SIG-M5 treated with dmso at 0.1 percent for 504 hours (cell line): ENCODE measurements around the gene NIPAL3.

ENCODE experiments used
- DNase-seq: peaks from one replicate; lab custom pipeline; 2025; ENCODE audit not compliant: unreplicated experiment; lab: John Stamatoyannopoulos, UW

The NIPAL3 gene

DNA sequence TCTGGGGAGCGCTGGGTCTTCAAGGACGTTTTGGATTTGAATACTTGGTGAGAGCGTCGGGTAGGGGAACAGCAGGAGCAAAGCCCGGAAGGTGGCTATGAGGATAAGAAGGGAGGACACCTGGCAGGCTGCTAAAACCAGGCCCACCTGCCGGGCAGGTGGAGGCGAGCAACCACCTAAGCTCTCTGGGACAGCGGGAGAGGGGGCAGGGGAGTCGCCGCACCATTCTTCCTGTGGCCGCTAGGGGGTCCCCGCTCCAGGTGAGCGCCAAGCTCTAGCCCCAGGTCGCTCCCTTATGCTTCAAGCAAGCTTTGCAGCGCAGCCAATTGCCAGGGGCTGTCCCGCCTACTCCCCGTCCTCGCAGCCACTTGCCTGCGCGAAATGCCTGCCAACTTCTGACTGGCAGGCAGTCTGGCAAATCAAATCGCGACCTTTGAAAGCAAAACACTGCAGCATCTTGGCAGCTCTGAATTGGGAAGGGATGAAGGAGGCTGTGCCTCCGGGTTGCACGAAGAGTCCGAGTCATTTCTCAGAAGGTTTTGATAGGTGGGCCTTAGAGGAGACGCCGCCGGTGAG is at the start of gene NIPAL3:
Gene NIPAL3 (plus strand): TSS at position 469 of the 576 bp plus-strand sequence. CDS start 3,746 bp downstream, outside the sequence.
- DNase-seq, result peak; percentile 94

DNA sequence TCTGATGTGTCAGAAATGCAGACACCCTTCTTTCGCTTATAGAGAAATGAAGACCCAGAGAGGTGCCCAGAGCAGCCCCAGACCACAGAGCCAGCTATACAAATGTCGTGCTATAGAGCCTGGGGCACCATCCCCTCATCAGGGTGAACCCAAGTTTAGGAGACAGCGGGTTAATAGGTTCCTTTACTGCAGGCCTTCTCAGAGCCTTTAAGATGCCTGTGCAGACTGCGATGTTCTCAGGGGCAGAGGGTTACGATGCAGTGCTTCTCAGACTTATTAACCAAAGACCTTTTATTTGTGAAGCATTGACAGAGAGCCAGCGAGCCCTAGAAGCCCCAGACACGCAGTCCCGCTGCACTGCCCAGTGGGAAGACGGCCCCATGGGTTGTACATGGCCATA is 48.9 kb upstream of the NIPAL3 start:
- no peak for DNase-seq

- DNase-seq, result no peak
These were observed 46.4 kb upstream of the NIPAL3 start for GRCh38 chr1:24369199-24369598.

- no peak for DNase-seq
These were observed 45.8 kb upstream of the NIPAL3 start for GRCh38 chr1:24369801-24370200.

GRCh38 chr1:24373044-24373443 is 42.6 kb upstream of the NIPAL3 start:
- DNase-seq, result no peak

DNA sequence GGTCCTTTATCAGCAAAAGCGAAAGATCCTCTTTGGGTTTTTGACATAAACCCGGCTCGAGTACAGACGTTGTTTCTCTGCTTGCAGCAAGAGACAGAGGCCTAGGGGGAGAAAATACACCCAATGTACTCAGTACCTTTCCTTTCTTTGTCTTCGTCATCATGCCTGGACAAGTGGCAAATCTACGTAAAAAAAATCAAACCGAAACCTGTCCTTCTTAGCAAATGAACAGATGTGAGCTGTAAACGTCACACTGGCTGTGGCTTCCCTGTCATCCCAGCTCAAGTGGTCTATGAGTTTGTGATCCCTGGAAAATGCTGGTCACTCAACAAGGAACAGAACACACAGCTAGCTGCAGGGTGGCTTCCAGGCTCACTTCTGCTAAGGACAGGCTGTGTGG is 41.9 kb upstream of the NIPAL3 start:
- no peak for DNase-seq

- peak; percentile 56 for DNase-seq
These were observed 40.5 kb upstream of the NIPAL3 start for GRCh38 chr1:24374891-24375786.

DNA sequence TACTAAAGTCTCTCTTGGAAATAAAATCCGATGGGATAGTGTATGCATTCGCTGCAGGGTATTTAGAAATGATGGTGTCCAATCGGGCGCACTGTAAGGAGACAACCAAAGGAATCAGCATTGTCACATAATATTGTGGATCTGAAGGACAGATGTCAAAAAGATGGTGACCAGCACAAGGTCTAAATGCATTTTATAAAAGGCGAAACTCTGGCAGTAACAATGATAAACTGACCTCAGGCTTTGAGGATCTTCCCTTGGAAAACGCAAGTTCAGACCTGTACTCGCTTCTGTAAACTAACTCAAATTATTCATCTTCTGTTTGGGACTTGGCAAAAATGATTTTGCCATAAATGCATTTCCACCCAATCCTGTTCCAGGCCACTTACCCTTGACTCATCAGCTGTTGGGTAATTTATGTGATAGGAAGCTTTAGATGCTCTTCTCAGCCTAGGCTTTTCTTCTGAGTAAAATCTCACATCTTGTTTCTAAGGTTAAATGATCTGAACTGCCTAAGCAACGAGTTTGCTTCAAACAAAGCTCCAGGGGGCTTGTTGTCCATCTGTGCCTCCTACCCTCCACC is 35.8 kb upstream of the NIPAL3 start:
- no peak for DNase-seq

GRCh38 chr1:24380508-24380907 is 35.1 kb upstream of the NIPAL3 start:
- no peak for DNase-seq

DNA sequence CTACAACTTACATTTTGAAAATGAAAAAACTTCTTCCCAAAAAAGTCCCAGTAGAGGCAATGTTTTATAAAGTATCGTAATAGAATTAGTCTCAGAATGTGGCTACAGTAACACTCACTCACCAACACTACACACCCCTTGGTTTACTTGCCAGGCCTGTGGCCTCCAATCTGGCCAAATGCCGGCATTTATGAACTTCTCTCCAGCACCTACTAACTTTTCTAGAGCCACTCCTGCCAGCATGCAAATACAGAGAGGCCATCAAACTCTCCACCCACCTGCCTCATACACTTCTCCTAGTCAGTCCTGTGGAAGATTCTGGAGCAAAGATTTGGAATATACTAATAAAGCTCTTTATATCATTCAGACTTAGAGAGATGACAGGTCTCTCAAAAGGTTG is 34.3 kb upstream of the NIPAL3 start:
- DNase-seq, result no peak

DNA sequence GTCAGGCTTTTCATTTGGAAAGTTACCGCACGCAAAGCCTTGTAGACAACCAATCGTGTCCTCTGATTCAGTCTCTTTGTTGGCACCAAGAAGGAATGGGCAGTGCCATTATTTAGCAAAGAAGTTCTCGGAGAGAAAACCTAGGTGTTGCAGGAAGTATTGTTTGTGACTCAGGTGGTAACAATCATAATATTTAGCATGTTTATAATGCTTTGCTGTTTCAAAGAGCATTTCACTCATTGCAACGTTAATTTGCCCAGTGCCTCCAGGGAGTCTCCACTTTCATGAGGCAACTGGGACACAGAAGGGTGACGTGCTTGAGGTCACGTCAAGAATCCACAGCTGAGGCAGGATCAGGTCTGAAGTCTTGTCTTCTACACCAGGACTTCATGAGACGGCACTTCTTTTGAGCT is 33.4 kb upstream of the NIPAL3 start:
- DNase-seq, result no peak

DNA sequence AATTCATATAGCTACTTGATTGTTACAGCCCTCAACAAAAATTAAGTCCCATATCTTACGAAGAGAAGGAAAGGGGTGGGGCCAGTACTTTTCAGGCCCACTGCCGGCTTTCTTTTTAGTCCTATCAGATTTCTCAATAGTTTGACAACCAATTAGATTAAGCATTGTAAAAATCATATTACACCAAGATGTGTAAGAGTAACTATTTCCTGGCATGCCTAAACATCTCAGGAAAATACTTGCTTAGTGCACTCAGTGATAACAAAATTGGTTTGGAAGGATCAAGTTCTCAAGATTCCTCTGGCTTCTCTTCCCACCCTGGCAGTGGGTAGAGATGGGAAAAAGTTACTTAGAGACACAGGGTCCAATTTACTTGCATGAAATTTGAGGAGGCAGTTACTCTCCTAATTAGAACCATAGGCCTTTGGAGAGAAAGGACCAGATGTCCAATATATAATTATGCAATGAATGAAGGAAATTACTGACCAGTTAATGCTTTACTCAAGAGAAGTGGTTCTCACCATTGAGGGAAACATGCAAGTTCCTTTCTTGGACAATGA is 32.1 kb upstream of the NIPAL3 start:
- no peak for DNase-seq

DNA sequence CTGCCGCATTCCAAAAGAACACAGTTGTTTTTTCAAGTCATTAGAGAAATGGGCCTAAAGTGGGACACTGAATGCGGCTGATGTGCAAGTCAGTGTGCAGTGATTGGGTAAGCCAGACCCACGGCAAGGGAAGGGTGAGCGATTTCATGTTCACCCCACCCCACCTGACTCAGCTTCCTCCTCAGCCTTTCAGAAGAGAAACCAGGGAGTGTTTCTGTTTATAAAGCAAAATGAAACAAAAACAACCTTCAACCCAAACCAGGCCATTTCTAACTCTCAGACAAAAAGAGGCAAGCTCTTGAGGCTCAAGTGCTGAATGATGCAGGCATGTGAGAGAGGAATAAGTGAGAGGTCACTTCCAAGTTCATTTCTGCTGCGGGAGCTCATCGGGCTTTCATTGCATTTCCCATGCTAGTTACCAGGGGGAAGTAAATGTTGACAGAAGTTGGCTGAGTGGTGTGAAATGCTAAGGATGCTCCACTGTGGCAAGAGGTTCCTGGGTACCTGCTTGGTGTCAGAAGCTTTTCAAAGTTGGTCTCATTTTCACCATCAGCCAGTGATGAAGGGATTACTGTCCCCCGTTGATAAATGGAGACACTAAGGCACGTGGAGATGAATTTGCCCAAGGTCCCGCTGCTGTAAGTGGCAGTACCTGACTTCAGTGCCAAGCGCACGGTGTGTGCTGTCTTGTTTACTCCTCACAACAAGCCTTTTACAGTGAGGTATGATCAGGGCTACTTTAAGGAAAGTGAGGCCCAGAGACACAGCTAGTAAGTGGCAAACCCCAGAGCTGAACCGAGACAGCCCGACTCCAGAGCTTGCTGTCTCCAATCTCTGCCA is 31.1 kb upstream of the NIPAL3 start:
- no peak for DNase-seq

DNA sequence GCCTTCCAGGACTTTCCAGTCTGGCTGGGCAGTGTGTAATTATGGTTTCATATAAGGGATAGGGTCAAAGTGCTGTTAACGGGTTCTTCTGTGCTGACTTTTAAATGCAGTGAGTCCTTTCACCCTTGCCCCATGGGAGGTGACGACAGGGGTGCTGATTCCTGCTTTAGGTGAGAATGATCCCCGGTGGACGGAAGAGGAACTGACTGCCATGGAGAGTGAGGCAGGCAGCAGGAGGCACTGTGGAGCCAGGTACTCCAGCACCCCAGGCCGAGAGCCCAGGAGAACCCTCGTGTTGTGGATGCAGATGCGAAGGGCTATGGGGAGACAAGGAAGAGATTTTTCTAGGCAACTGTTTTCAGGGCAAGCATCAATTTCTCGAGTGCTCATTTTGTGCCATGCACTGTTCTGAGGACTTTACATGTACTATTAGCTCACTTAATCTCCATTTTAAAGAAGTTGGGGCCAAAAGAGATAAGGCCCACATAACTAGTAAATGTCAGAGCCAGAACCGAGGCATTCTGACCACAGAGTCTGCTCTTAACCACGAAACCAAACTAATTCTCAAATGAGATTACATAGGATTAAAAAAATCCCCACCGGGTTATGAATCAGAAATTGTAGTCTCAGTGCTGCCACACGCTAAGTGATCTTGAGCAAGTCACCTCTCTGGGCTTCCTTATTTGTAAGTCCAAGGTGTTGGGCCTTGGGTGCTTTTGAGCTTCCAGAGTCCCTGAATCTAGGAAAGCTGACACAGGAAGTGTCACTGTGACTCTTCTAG is 30.3 kb upstream of the NIPAL3 start:
- no peak for DNase-seq

DNA sequence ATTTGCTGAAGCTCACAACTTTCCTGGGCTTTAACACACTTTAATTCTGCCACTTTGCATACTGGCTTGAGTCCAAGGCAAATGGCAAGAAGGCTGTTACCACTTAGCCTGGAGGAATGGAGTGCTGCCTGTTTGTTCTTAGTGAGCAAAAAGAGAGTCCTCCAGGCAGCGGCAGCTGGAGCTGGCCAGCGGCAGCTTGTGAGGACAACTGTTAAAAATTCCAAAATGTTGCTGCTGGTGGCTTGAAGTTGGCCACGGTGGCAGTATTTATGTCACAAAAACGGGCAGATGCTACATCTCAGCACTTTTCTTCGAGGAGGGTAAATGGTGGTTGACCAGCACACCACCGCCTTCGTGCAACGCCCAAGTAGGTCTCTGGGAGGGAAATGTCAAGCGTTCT is 29.4 kb upstream of the NIPAL3 start:
- no peak for DNase-seq

DNA sequence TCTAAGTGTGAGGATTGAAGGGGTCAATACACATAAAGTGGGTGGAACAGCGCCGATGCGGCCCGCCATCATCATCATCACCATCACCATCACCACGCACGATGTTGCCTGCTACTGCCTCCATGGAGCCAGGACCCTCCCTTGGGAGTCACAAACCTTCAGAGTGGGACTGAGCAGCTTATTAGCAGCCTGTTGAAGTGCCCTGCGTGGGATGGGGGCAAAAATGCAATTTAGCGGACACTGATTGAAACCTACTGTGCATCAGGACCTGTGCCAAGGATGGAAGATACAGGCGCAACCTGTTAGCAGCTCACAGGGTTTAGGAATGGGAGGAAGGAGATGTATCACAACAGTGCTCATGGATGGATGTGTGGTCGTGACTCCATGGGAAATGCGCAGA is 28.7 kb upstream of the NIPAL3 start:
- DNase-seq, result no peak

GRCh38 chr1:24387636-24388175 is 27.9 kb upstream of the NIPAL3 start:
- DNase-seq, result no peak

DNA sequence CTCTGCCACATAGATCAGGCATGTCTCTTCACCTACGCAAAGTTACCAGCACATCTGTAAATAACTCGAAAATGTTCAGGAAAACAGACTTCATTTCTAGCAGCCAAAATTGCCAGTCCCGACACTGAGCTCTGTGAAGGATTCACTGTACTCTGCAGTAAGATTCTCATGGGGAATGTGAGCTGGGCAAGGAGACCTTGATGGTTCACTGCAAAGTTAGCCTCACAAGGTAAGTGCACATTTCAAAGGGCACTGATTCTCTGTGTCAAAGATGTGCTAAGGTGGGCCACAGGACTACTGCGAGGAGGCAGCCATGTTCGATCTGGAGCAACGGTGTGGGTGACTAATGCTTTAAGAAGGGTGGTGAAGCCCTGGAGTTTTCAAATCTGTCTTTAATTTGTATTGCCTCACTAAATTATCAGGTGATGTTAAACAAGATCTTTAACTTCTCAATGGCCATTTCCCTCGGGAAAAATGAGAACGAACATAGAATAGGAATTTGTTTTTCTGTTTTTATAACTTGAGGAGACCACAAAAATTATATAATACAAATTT is 27.2 kb upstream of the NIPAL3 start:
- no peak for DNase-seq

DNA sequence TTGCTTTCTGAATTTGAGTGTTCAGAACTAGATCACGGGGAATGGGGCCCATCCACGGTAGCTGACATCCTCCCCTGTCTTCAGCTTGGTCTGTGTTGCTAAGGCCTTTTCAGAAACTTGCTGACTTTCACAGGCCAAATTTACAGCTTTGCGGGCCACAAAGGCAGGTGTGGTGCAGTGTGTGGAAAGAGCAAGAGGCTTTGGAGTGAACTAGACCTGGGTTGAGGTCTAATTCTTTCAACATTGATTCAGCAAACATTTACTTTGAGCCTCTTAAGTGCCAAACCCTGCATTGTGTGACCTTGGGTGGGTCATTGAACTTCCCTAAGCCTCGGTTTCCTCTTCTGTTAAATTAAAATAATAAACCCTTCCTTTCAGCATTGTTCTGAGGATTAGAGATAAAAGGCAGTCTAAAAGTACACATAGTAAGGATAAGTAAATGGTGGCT is 26.3 kb upstream of the NIPAL3 start:
- no peak for DNase-seq
